T-helper 2 cell (primary cell): ENCODE measurements around the gene LAS1L.
A peak's percentile ranks its signal among the peaks of the same experiment; 100 is the strongest.
"Not testable (repeated sequence)": the region's sequence is repeated elsewhere in the genome, so short reads cannot be mapped to it uniquely, and the experiment has no call there.

ENCODE experiments used
- DNase-seq, 5 experiments: peaks; one replicate each; pipeline versions ENCODE4 v3.0.0 to v3.0.0-alpha.2; 2012 to 2022

Gene LAS1L

GRCh38 chrX:65516756-65517155 lies 17.8 kb downstream of the LAS1L start:
- no peak for DNase-seq

GRCh38 chrX:65513610-65514009 lies 21.0 kb downstream of the LAS1L start:
- DNase-seq: no peak

GRCh38 chrX:65509400-65509799 lies 25.2 kb downstream of the LAS1L start:
- no peak for DNase-seq

GRCh38 chrX:65508851-65509250 lies 25.7 kb downstream of the LAS1L start:
- no peak for DNase-seq

- no peak for DNase-seq
Observed at GRCh38 chrX:65502618-65503017, 32.0 kb downstream of the LAS1L start.

- no peak for DNase-seq
Observed at GRCh38 chrX:65493431-65493830, 41.2 kb downstream of the LAS1L start.

- DNase-seq: no peak
Observed at GRCh38 chrX:65491620-65492019, 43.0 kb downstream of the LAS1L start.

GRCh38 chrX:65488495-65488894 lies 46.1 kb downstream of the LAS1L start:
- DNase-seq: peak in 1 of 5 experiments; percentile 3

GRCh38 chrX:65480960-65481359 lies 53.6 kb downstream of the LAS1L start:
- no peak for DNase-seq

GRCh38 chrX:65479102-65479501 lies 55.5 kb downstream of the LAS1L start:
- DNase-seq: not testable (repeated sequence)

GRCh38 chrX:65476564-65476963 lies 58.0 kb downstream of the LAS1L start:
- DNase-seq: no peak

- DNase-seq: no peak
Observed at GRCh38 chrX:65463550-65463949, 71.0 kb downstream of the LAS1L start.
